Testis (tissue), 3 donors: ENCODE results near the gene FSIP1. TPM values are rescaled to one million over a fixed set of nuclear protein-coding genes. Genes with fewer than 3 reads are reported as not detected.

Experiments used
- DNase-seq: peaks from one replicate; pipeline ENCODE4 v3.0.0-alpha.2; 2019
- H3K27ac ChIP-seq, 2 donors: fragments of 200-600 bp; sonication (generic); one replicate each; pipeline ENCODE4 v1.5.1; 2019
- H3K27me3 ChIP-seq: fragments of 200-600 bp; sonication (generic); one replicate; pipeline ENCODE4 v1.5.1; 2019
- H3K36me3 ChIP-seq: fragments of 200-600 bp; sonication (generic); one replicate; pipeline ENCODE4 v1.5.1; 2017; ENCODE audit warnings: low read depth; ENCODE audit errors: missing control alignments
- H3K4me1 ChIP-seq: fragments of 200-600 bp; sonication (generic); one replicate; pipeline ENCODE4 v1.5.1; 2019
- H3K4me3 ChIP-seq, 2 donors: fragments of 200-600 bp; sonication (generic); one replicate each; pipeline ENCODE4 v1.5.1; 2017 to 2019
- H3K9me3 ChIP-seq: fragments of 200-600 bp; sonication (generic); one replicate; pipeline ENCODE4 v1.5.1; 2017
- POLR2A ChIP-seq: fragments of 450-650 bp; IDR thresholded peaks from one replicate; pipeline ENCODE4 v1.6.1; 2017; ENCODE audit warnings: antibody characterized with exemption, mild to moderate bottlenecking, moderate library complexity
- WGBS, 2 donors: methylation state at CpG; one replicate each; pipeline ENCODE4 v1.1.5; 2018; 5-methylcytosine and 5-hydroxymethylcytosine counted together
- intact Hi-C: fragments of 100-400 bp; cut with DNase I; formaldehyde crosslinking; loops from one replicate; pipeline ENCODE4 v1.15.1; 2023; ENCODE audit warnings: low total_unique reads
- polyA plus RNA-seq: library from polyadenylated mRNA; stranded (reverse); fragments of 350-450 nt; fragmentation: Illumina TruSeq; extraction: RNeasy Lipid Tissue Mini Kit (QIAGEN cat#74804); gene quantifications from one replicate; pipeline ENCODE4 v1.2.3, GENCODE V29; 2014; ENCODE audit warnings: low read depth, low replicate concordance; ENCODE audit not compliant: insufficient read depth
- total RNA-seq, 2 donors: library from RNA; depleted of rRNA; stranded (reverse); fragments of >200 nt; gene quantifications; one replicate each; pipeline ENCODE4 v1.2.3, GENCODE V29; 2016
- TF ChIP-seq, protein P1 (sequence below), 3 experiments: fragments of 450-650 bp in 2 of 3; fragments of 200-600 bp in 1 of 3; sonication (generic) in 1 of 3; IDR thresholded peaks; one replicate each; pipeline ENCODE4 v1.5.1; 2016 to 2019; ENCODE audit warnings: antibody characterized with exemption in 3 of 3, mild to moderate bottlenecking in 2 of 3, moderate library complexity in 1 of 3

Gene FSIP1
- total and polyA plus RNA-seq, 3 donors from 2014 or later = 5.8 to 11.2 (median 8.2) TPM

DNA sequence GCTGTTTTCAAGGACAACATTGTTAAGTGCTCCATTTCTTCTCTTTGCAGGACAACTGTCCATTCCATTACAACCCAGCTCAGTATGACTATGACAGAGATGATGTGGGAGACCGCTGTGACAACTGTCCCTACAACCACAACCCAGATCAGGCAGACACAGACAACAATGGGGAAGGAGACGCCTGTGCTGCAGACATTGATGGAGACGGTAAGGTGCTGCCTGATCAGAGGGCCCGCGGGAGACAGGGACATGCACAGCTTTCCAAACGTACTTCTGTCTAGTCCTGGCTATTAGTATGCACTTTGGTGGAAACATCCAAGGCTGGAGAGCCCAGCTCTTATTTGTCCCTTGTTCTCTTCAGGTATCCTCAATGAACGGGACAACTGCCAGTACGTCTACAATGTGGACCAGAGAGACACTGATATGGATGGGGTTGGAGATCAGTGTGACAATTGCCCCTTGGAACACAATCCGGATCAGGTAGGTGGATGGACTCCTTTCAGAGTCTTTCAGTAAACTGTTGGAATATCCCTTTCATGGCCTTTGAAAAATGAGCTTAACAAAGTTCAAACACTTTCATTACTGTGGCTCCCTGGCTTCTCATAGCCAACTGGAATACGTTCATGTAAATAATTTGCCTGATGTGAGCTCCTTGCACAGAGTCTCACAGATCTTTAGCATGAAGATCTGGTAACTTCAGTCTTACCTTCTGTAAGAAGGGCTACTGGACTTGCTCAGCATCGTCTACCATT, 191.3 kb downstream of the FSIP1 start:
- WGBS, 2 donors = 91 to 94% methylated on average over 11 of the region's 11 CpGs
- no peaks in the 10 kb centered on the region for H3K9me3 ChIP-seq
- no peaks in the 10 kb centered on the region for H3K4me1 ChIP-seq
- no peaks in the 10 kb centered on the region for H3K36me3 ChIP-seq
- no peaks in the 10 kb centered on the region for H3K27me3 ChIP-seq
- no peak overlapping the region for H3K4me3 ChIP-seq
- DNase-seq = no peak
- intact Hi-C loops = no loop called here
- TF ChIP-seq POLR2A = no peak
- H3K27ac ChIP-seq = no peak overlapping the region

DNA sequence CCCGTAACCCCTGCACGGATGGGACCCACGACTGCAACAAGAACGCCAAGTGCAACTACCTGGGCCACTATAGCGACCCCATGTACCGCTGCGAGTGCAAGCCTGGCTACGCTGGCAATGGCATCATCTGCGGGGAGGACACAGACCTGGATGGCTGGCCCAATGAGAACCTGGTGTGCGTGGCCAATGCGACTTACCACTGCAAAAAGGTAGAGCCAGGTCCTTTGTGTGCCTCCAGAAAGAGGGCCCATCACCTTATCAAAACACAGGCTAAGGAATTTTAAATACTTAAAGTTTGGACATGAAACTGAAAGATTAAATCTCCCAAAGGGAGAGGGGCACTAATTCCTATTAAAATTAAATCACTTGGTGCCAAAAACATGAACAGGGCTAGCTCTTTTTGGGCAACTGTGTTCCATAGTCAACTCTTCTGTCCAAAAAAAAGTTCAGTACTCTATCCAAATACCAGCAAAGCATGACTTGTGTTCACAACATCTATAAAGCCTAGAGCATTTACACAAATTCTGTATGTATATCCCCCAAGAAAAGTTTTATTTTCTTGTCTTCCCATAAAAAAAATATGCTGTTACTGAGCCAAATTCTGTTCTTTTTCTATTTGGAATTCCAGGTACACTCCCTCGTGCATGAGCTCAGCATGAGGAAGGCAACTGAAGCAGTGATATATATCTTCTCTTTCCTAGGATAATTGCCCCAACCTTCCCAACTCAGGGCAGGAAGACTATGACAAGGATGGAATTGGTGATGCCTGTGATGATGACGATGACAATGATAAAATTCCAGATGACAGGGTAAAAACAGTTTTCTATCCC, 192.6 kb downstream of the FSIP1 start:
- H3K27ac ChIP-seq = no peak overlapping the region
- no peak for DNase-seq
- H3K4me1 ChIP-seq = no peaks in the 10 kb centered on the region
- no peak overlapping the region for H3K4me3 ChIP-seq
- H3K36me3 ChIP-seq = no peaks in the 10 kb centered on the region
- no peaks in the 10 kb centered on the region for H3K9me3 ChIP-seq
- H3K27me3 ChIP-seq = no peaks in the 10 kb centered on the region
- 97% methylated on average over 12 to 13 of the region's 13 CpGs for WGBS, 2 donors
- TF ChIP-seq POLR2A = no peak
- TF ChIP-seq, protein P1, sequence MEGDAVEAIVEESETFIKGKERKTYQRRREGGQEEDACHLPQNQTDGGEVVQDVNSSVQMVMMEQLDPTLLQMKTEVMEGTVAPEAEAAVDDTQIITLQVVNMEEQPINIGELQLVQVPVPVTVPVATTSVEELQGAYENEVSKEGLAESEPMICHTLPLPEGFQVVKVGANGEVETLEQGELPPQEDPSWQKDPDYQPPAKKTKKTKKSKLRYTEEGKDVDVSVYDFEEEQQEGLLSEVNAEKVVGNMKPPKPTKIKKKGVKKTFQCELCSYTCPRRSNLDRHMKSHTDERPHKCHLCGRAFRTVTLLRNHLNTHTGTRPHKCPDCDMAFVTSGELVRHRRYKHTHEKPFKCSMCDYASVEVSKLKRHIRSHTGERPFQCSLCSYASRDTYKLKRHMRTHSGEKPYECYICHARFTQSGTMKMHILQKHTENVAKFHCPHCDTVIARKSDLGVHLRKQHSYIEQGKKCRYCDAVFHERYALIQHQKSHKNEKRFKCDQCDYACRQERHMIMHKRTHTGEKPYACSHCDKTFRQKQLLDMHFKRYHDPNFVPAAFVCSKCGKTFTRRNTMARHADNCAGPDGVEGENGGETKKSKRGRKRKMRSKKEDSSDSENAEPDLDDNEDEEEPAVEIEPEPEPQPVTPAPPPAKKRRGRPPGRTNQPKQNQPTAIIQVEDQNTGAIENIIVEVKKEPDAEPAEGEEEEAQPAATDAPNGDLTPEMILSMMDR (IDR thresholded peaks at IDR 0.05) = no peak
- intact Hi-C loops = loop anchor here (10.0 kb wide), 1 partner anchor 405 kb away; no protein-coding TSS in a partner anchor

- intact Hi-C loops = loop anchor here (10.0 kb wide), 1 partner anchor 405 kb away; no protein-coding TSS in a partner anchor
- no peaks in the 10 kb centered on the region for H3K4me1 ChIP-seq
- H3K36me3 ChIP-seq = no peaks in the 10 kb centered on the region
- H3K27ac ChIP-seq = no peak overlapping the region
- no peaks in the 10 kb centered on the region for H3K27me3 ChIP-seq
- no peak for DNase-seq
- WGBS, 2 donors = 89 to 96% methylated on average over 14 of the region's 14 CpGs
- no peaks in the 10 kb centered on the region for H3K9me3 ChIP-seq
- H3K4me3 ChIP-seq = no peak overlapping the region
- no peak for TF ChIP-seq POLR2A
- TF ChIP-seq, protein P1 (IDR thresholded peaks at IDR 0.05) = no peak
These were observed 193.3 kb downstream of the FSIP1 start for GRCh38 chr15:39589193-39589814.

DNA sequence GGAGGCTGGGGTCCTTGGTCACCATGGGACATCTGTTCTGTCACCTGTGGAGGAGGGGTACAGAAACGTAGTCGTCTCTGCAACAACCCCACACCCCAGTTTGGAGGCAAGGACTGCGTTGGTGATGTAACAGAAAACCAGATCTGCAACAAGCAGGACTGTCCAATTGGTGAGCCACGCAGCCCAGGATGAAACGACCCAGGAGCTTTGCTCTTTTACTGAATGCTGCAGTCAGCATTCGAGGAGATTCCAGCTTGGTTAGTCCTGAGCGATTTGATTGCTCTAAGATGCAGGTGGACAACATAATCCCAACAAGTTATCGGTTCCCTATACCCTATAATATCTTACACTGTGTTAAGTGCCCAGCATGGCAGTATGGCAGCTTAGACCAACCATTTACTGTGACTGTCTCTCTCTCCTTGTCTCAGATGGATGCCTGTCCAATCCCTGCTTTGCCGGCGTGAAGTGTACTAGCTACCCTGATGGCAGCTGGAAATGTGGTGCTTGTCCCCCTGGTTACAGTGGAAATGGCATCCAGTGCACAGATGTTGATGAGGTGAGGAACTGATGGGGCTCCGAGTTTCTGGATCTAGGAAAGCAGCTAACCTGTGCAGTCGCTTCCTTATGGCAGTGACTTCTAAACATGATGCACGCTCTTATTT, 194.0 kb downstream of the FSIP1 start:
- TF ChIP-seq, protein P1 (IDR thresholded peaks at IDR 0.05) = no peak
- no peak for TF ChIP-seq POLR2A
- intact Hi-C loops = loop anchor here (10.0 kb wide), 1 partner anchor 404 kb away; no protein-coding TSS in a partner anchor
- WGBS, 2 donors = 90 to 93% methylated on average over 13 of the region's 13 CpGs
- no peaks in the 10 kb centered on the region for H3K27me3 ChIP-seq
- H3K27ac ChIP-seq = no peak overlapping the region
- no peak for DNase-seq
- H3K4me3 ChIP-seq = no peak overlapping the region
- no peaks in the 10 kb centered on the region for H3K4me1 ChIP-seq
- H3K36me3 ChIP-seq = no peaks in the 10 kb centered on the region
- H3K9me3 ChIP-seq = no peaks in the 10 kb centered on the region
